Measurements from ENCODE around the gene ANKFY1.

ANKFY1 gene

GRCh38 chr17:4234401-4234800 is 29.4 kb downstream of the ANKFY1 start:
- Histone ChIP-seq H3K4me2 (ENCODE audit: low read length) (no peak overlapping the region), H3K36me3 (ENCODE audit: insufficient read depth, low read length) (peaks cover 34% of the 10 kb centered on the region), H3K9ac (ENCODE audit: low read depth, low read length) (no peak overlapping the region), H3K4me1 (ENCODE audit: control insufficient read depth, insufficient read depth, low read length) (peaks cover 49% of the 10 kb centered on the region), H3K9me3 (replicated peaks; ENCODE audit: low read length) (no peaks in the 10 kb centered on the region), H3K4me3 (ENCODE audit: low read length) (no peak overlapping the region), H3K27me3 (ENCODE audit: control insufficient read depth, insufficient read depth, low read length) (no peaks in the 10 kb centered on the region)

GRCh38 chr17:4233668-4234258 is 30.0 kb downstream of the ANKFY1 start:
- Histone ChIP-seq H3K4me1 (ENCODE audit: control insufficient read depth, insufficient read depth, low read length) (peaks cover 50% of the 10 kb centered on the region), H3K36me3 (ENCODE audit: insufficient read depth, low read length) (peaks cover 29% of the 10 kb centered on the region)

GRCh38 chr17:4232168-4232813 is 31.5 kb downstream of the ANKFY1 start:
- Histone ChIP-seq H3K36me3 (ENCODE audit: insufficient read depth, low read length) (peaks cover 29% of the 10 kb centered on the region), H3K9me3 (replicated peaks; ENCODE audit: low read length) (no peaks in the 10 kb centered on the region), H3K4me3 (ENCODE audit: low read length) (no peak overlapping the region), H3K27me3 (ENCODE audit: control insufficient read depth, insufficient read depth, low read length) (no peaks in the 10 kb centered on the region), H3K4me1 (ENCODE audit: control insufficient read depth, insufficient read depth, low read length) (peaks cover 50% of the 10 kb centered on the region), H3K9ac (ENCODE audit: low read depth, low read length) (peak overlapping the region; percentile 10), H3K4me2 (ENCODE audit: low read length) (peak overlapping the region; percentile 52)

More at GRCh38 chr17:4233668-4234258, 30.0 kb downstream of the ANKFY1 start:
- H3K4me2 ChIP-seq (ENCODE audit: low read length), result no peak overlapping the region
- no peaks in the 10 kb centered on the region for H3K27me3 ChIP-seq (ENCODE audit: control insufficient read depth, insufficient read depth, low read length)
- H3K9me3 ChIP-seq (replicated peaks; ENCODE audit: low read length), result no peaks in the 10 kb centered on the region
- H3K4me3 ChIP-seq (ENCODE audit: low read length), result no peak overlapping the region
- H3K9ac ChIP-seq (ENCODE audit: low read depth, low read length), result no peak overlapping the region

GRCh38 chr17:4229627-4230541 is 33.9 kb downstream of the ANKFY1 start:
- no peaks in the 10 kb centered on the region for H3K9me3 ChIP-seq (replicated peaks; ENCODE audit: low read length)
- peak overlapping the region; percentile 41 for H3K9ac ChIP-seq (ENCODE audit: low read depth, low read length)
- H3K4me3 ChIP-seq (ENCODE audit: low read length), result peak overlapping the region; percentile 18
- peaks cover 38% of the 10 kb centered on the region for H3K4me1 ChIP-seq (ENCODE audit: control insufficient read depth, insufficient read depth, low read length)
- peaks cover 22% of the 10 kb centered on the region for H3K36me3 ChIP-seq (ENCODE audit: insufficient read depth, low read length)
- H3K4me2 ChIP-seq (ENCODE audit: low read length), result peak overlapping the region; percentile 67
- H3K27me3 ChIP-seq (ENCODE audit: control insufficient read depth, insufficient read depth, low read length), result no peaks in the 10 kb centered on the region

- H3K4me3 ChIP-seq (ENCODE audit: low read length), result no peak overlapping the region
- no peaks in the 10 kb centered on the region for H3K27me3 ChIP-seq (ENCODE audit: control insufficient read depth, insufficient read depth, low read length)
- no peaks in the 10 kb centered on the region for H3K9me3 ChIP-seq (replicated peaks; ENCODE audit: low read length)
- peaks cover 16% of the 10 kb centered on the region for H3K36me3 ChIP-seq (ENCODE audit: insufficient read depth, low read length)
- no peaks in the 10 kb centered on the region for H3K4me1 ChIP-seq (ENCODE audit: control insufficient read depth, insufficient read depth, low read length)
- H3K9ac ChIP-seq (ENCODE audit: low read depth, low read length), result no peak overlapping the region
- H3K4me2 ChIP-seq (ENCODE audit: low read length), result no peak overlapping the region
Measured at GRCh38 chr17:4221899-4222659, 41.7 kb downstream of the ANKFY1 start.

- H3K9me3 ChIP-seq (replicated peaks; ENCODE audit: low read length), result no peaks in the 10 kb centered on the region
- H3K4me1 ChIP-seq (ENCODE audit: control insufficient read depth, insufficient read depth, low read length), result no peaks in the 10 kb centered on the region
- H3K4me3 ChIP-seq (ENCODE audit: low read length), result no peak overlapping the region
- no peak overlapping the region for H3K9ac ChIP-seq (ENCODE audit: low read depth, low read length)
- peaks cover 24% of the 10 kb centered on the region for H3K36me3 ChIP-seq (ENCODE audit: insufficient read depth, low read length)
- no peaks in the 10 kb centered on the region for H3K27me3 ChIP-seq (ENCODE audit: control insufficient read depth, insufficient read depth, low read length)
- H3K4me2 ChIP-seq (ENCODE audit: low read length), result no peak overlapping the region
Measured at GRCh38 chr17:4221163-4221562, 42.6 kb downstream of the ANKFY1 start.

GRCh38 chr17:4220655-4221054 is 43.1 kb downstream of the ANKFY1 start:
- Histone ChIP-seq H3K4me1 (ENCODE audit: control insufficient read depth, insufficient read depth, low read length) (no peaks in the 10 kb centered on the region), H3K27me3 (ENCODE audit: control insufficient read depth, insufficient read depth, low read length) (no peaks in the 10 kb centered on the region), H3K9me3 (replicated peaks; ENCODE audit: low read length) (no peaks in the 10 kb centered on the region), H3K36me3 (ENCODE audit: insufficient read depth, low read length) (peaks cover 28% of the 10 kb centered on the region), H3K9ac (ENCODE audit: low read depth, low read length) (no peak overlapping the region), H3K4me3 (ENCODE audit: low read length) (no peak overlapping the region), H3K4me2 (ENCODE audit: low read length) (peak overlapping the region; percentile 25)

GRCh38 chr17:4219241-4219640 is 44.5 kb downstream of the ANKFY1 start:
- no peak overlapping the region for H3K4me3 ChIP-seq (ENCODE audit: low read length)

GRCh38 chr17:4215882-4216570 is 47.8 kb downstream of the ANKFY1 start:
- Histone ChIP-seq H3K4me3 (ENCODE audit: low read length) (no peak overlapping the region), H3K9ac (ENCODE audit: low read depth, low read length) (no peak overlapping the region), H3K4me1 (ENCODE audit: control insufficient read depth, insufficient read depth, low read length) (no peaks in the 10 kb centered on the region), H3K4me2 (ENCODE audit: low read length) (no peak overlapping the region), H3K9me3 (replicated peaks; ENCODE audit: low read length) (no peaks in the 10 kb centered on the region), H3K36me3 (ENCODE audit: insufficient read depth, low read length) (peaks cover 26% of the 10 kb centered on the region), H3K27me3 (ENCODE audit: control insufficient read depth, insufficient read depth, low read length) (no peaks in the 10 kb centered on the region)

More at GRCh38 chr17:4219241-4219640, 44.5 kb downstream of the ANKFY1 start:
- peaks cover 28% of the 10 kb centered on the region for H3K36me3 ChIP-seq (ENCODE audit: insufficient read depth, low read length)
- H3K4me2 ChIP-seq (ENCODE audit: low read length), result no peak overlapping the region
- no peaks in the 10 kb centered on the region for H3K9me3 ChIP-seq (replicated peaks; ENCODE audit: low read length)
- no peak overlapping the region for H3K9ac ChIP-seq (ENCODE audit: low read depth, low read length)
- H3K4me1 ChIP-seq (ENCODE audit: control insufficient read depth, insufficient read depth, low read length), result no peaks in the 10 kb centered on the region
- H3K27me3 ChIP-seq (ENCODE audit: control insufficient read depth, insufficient read depth, low read length), result no peaks in the 10 kb centered on the region

GRCh38 chr17:4214157-4214556 is 49.6 kb downstream of the ANKFY1 start:
- Histone ChIP-seq H3K9me3 (replicated peaks; ENCODE audit: low read length) (no peaks in the 10 kb centered on the region), H3K4me2 (ENCODE audit: low read length) (no peak overlapping the region), H3K4me1 (ENCODE audit: control insufficient read depth, insufficient read depth, low read length) (no peaks in the 10 kb centered on the region), H3K36me3 (ENCODE audit: insufficient read depth, low read length) (peaks cover 28% of the 10 kb centered on the region), H3K9ac (ENCODE audit: low read depth, low read length) (no peak overlapping the region), H3K4me3 (ENCODE audit: low read length) (no peak overlapping the region), H3K27me3 (ENCODE audit: control insufficient read depth, insufficient read depth, low read length) (no peaks in the 10 kb centered on the region)
